22Rv1 (cell line): ENCODE measurements around the gene PTPRM.

Experiments used
- H3K27ac ChIP-seq: fragments of 450-650 bp; 2 replicates; pipeline ENCODE4 v1.5.1; 2017
- ZFX ChIP-seq: fragments of 450-650 bp; IDR thresholded peaks from 2 replicates; pipeline ENCODE4 v1.6.1; 2017; ENCODE audit warnings: antibody characterized with exemption, borderline replicate concordance
- TF ChIP-seq, protein P1 (sequence below): fragments of 450-650 bp; IDR thresholded peaks from 2 replicates; pipeline ENCODE4 v1.5.1; 2017; ENCODE audit warnings: mild to moderate bottlenecking

The PTPRM gene

DNA sequence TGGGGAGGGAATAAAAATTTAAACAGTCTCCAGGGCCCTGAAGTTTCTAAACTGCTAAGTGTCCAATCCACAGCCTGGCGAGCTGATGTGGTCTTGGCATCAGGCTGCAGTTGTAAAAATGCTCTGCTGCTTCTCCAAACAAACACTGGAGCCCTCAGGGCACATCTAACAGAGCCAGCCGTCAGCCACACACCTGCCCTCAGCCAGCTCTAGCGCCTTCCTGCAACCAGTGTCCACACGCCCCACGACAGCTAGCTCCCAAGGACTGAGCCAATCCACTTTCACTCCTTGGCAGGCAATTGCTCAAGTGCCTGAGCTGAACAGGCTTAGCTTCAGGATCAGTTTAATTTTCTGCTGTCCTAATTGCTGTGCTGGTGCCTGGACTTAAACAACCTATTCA, 595.7 kb downstream of the PTPRM start:
- H3K27ac ChIP-seq: no peak overlapping the region
- TF ChIP-seq ZFX: no peak
- TF ChIP-seq, protein P1, sequence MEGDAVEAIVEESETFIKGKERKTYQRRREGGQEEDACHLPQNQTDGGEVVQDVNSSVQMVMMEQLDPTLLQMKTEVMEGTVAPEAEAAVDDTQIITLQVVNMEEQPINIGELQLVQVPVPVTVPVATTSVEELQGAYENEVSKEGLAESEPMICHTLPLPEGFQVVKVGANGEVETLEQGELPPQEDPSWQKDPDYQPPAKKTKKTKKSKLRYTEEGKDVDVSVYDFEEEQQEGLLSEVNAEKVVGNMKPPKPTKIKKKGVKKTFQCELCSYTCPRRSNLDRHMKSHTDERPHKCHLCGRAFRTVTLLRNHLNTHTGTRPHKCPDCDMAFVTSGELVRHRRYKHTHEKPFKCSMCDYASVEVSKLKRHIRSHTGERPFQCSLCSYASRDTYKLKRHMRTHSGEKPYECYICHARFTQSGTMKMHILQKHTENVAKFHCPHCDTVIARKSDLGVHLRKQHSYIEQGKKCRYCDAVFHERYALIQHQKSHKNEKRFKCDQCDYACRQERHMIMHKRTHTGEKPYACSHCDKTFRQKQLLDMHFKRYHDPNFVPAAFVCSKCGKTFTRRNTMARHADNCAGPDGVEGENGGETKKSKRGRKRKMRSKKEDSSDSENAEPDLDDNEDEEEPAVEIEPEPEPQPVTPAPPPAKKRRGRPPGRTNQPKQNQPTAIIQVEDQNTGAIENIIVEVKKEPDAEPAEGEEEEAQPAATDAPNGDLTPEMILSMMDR: no peak

DNA sequence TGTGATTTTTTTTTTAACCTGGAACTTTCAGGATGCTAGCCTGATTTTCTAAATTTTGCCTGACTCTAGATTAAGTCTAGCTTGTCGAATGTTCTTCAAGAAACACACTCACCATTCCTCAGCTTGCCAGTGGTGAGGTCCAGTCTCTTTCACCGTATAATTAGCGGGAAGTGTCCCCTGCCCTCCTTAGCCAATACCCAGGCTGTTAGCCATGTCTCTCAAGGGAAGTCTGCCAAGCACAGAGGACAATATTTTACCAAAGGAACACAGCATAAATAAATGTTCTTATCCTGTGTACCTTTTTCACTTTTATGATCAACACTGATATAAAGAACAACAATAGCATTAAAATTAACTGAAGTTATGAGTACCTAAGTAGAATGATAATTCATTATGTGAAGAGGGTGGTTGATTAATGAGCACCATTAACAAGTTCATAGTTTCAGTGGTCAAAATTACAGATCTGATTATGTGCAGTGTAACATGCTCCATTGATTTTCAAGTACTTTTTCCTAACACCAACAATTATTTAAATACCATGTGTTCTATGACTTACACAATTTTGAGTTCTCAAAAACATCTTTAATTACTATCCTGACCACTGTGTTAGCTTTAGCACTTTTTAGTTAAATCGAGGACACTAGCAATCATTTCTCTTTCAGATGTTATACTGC, 596.3 kb downstream of the PTPRM start:
- H3K27ac ChIP-seq: no peak overlapping the region
- TF ChIP-seq ZFX: no peak
- TF ChIP-seq, protein P1: no peak

DNA sequence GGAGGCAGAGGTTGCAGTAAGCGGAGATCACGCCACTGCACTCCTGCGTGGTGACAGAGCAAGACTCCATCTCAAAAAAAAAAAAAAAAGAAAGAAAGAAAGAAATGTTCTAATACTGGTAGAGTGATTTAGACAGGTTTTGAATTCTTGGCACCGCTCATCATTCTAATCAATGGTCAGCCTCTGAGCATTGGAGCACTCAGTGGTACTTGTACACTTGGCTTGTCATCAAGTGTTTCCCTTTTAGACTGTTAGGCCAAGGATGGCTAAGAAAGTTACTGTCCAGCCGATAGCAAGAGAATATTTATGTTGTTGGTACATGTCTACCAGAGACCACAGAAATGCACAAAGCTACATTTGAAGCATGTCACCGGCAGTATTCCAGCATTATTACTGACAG, 598.0 kb downstream of the PTPRM start:
- TF ChIP-seq ZFX: no peak
- TF ChIP-seq, protein P1: no peak
- H3K27ac ChIP-seq: no peak overlapping the region

DNA sequence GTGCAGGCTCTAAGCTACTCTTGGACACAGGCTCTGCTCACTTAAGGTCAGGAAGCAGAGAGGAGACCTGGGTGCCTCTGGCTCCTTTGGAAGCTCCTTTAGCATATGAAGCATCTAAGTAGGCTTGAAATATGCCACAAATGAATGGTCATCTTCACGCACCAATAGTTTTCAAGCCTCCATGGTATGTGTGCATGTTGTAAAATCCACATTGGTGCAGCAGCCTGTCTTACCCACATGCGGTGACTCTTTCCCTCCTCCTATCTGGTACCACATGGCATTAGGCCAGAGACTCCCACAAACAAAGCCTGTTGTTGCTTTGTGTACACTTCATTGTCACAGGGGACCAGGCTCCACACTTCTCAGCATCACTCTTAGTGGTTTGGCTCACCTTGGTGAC, 599.9 kb downstream of the PTPRM start:
- no peak overlapping the region for H3K27ac ChIP-seq
- TF ChIP-seq, protein P1: no peak
- no peak for TF ChIP-seq ZFX

DNA sequence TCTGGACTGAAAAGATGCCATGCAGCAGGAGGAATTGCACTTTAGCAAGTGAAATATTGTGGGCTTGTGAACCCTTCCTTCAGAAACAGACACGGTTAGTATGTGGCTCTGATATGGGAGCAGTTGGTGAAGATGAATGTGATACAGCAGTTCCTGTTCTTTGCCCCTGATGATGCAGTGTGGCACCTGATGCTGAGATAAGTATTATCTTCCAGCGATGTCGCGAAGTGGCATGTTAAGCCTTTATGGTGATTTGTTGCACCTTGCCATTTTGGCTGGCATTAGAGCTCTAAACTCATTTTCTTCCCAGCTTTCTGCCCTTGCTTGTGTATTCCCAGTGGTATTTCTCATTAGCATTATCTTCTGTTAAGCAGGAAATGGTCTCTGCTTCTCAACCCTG, 600.6 kb downstream of the PTPRM start:
- TF ChIP-seq, protein P1: no peak
- no peak for TF ChIP-seq ZFX
- no peak overlapping the region for H3K27ac ChIP-seq

DNA sequence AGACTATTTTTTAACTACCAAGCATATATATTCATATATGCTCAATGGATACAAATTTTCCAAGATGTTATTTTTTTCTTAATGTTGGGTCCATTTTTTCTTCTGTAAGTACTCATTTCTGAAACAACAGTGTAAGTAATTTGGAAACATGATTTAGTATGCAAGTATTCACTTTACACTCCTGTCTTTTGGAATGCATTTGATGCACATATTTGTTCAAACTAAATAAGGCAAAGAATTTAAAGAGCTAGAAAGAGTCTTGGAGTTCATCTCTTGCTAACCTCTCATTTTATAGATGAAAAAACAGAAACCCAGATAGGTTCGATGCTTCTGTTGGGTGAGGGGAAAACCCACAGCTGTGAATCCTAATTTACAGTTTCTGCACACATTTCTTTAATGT, 602.6 kb downstream of the PTPRM start:
- TF ChIP-seq, protein P1: no peak
- no peak for TF ChIP-seq ZFX

DNA sequence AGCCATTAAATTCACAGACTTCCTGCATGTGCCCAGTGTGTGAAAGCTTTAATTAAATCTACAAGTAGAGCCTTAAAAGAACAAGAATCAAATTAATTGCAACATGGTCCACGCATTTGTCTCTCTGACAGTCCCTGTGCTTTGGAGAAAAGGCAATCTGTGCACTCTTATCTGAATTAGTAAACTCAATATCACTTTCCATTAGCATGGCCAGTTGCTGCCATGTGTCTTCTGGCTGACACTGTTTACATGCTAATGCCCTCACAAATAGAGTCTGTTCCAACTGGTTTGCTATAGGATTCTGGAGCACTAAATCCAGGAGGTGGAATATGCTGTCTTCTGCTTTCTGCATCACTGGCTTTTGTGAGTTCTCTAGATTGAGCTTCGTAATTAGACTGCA, 607.7 kb downstream of the PTPRM start:
- no peak for TF ChIP-seq ZFX
- TF ChIP-seq, protein P1: no peak
- no peak overlapping the region for H3K27ac ChIP-seq

More for the DNA sequence above, 602.6 kb downstream of the PTPRM start:
- H3K27ac ChIP-seq: no peak overlapping the region
